Liver (tissue), 9 donors: ENCODE measurements around the gene KRT71. TPM values are rescaled to one million over a fixed set of nuclear protein-coding genes. Genes with fewer than 3 reads are reported as not detected.

Source experiments
- DNase-seq: peaks from one replicate; pipeline ENCODE4 v3.0.0-alpha.2; 2017; ENCODE audit warnings: low spot score
- H3K27ac ChIP-seq, 2 donors: one replicate each; pipeline ENCODE4 v1.7.0; 2013; ENCODE audit warnings: inconsistent platforms in 2 of 2, low read length in 2 of 2, control low read depth in 1 of 2, low read depth in 1 of 2, mild to moderate bottlenecking in 1 of 2
- H3K27me3 ChIP-seq, 4 donors: one replicate each; pipeline versions ENCODE4 v1.6.1 to v1.7.0; 2013; ENCODE audit warnings: low read length in 3 of 4, inconsistent platforms in 1 of 4, mild to moderate bottlenecking in 1 of 4, moderate library complexity in 1 of 4; ENCODE audit not compliant: control insufficient read depth in 4 of 4, insufficient read depth in 4 of 4
- H3K36me3 ChIP-seq, 4 donors: one replicate each; pipeline versions ENCODE4 v1.6.1 to v1.7.0; 2013; ENCODE audit warnings: low read length in 3 of 4, mild to moderate bottlenecking in 3 of 4, low read depth in 1 of 4, moderate library complexity in 1 of 4; ENCODE audit not compliant: control insufficient read depth in 4 of 4, insufficient read depth in 3 of 4
- H3K4me1 ChIP-seq, 4 donors: one replicate each; pipeline versions ENCODE4 v1.6.1 to v1.7.0; 2013; ENCODE audit warnings: low read length in 3 of 4, mild to moderate bottlenecking in 3 of 4, moderate library complexity in 1 of 4; ENCODE audit not compliant: control insufficient read depth in 4 of 4, insufficient read depth in 4 of 4
- H3K4me3 ChIP-seq, 3 donors: one replicate each; pipeline versions ENCODE4 v1.6.1 to v1.7.0; 2013; ENCODE audit warnings: low read length in 3 of 3, control low read depth in 1 of 3, low read depth in 1 of 3, mild to moderate bottlenecking in 1 of 3
- H3K9ac ChIP-seq, 2 donors: one replicate each; pipeline ENCODE4 v1.7.0; 2013; ENCODE audit warnings: low read length in 2 of 2, mild to moderate bottlenecking in 2 of 2, moderate library complexity in 2 of 2, control low read depth in 1 of 2, low read depth in 1 of 2
- H3K9me3 ChIP-seq, 4 donors: one replicate each; pipeline versions ENCODE4 v1.6.1 to v1.7.0; 2013; ENCODE audit warnings: low read length in 3 of 4; ENCODE audit not compliant: control insufficient read depth in 4 of 4
- EGR1 ChIP-seq, 2 donors: IDR thresholded peaks; 2 replicates each; pipeline ENCODE4 v1.6.1; 2016 to 2018; ENCODE audit warnings: antibody characterized with exemption in 2 of 2, low read depth in 2 of 2
- FOXA1 ChIP-seq: IDR thresholded peaks from 2 replicates; pipeline ENCODE4 v1.6.1; 2016; ENCODE audit warnings: antibody characterized with exemption
- FOXA2 ChIP-seq: IDR thresholded peaks from 2 replicates; pipeline ENCODE4 v1.6.1; 2016; ENCODE audit warnings: antibody characterized with exemption
- GABPA ChIP-seq, 2 donors: IDR thresholded peaks in 1 of 2; conservative IDR thresholded peaks in 1 of 2; 2 replicates each; pipeline ENCODE4 v1.6.1; 2016; ENCODE audit warnings: antibody characterized with exemption in 2 of 2, mild to moderate bottlenecking in 1 of 2, moderate library complexity in 1 of 2
- HNF4A ChIP-seq, 2 donors: conservative IDR thresholded peaks; 2 replicates each; pipeline ENCODE4 v1.6.1; 2016; ENCODE audit warnings: antibody characterized with exemption in 2 of 2, mild to moderate bottlenecking in 2 of 2
- JUND ChIP-seq, 2 donors: IDR thresholded peaks; 2 replicates each; pipeline ENCODE4 v1.6.1; 2016; ENCODE audit warnings: antibody characterized with exemption in 2 of 2
- NR2F2 ChIP-seq: IDR thresholded peaks from 2 replicates; pipeline ENCODE4 v1.6.1; 2016; ENCODE audit warnings: antibody characterized with exemption
- RAD21 ChIP-seq, 2 donors: IDR thresholded peaks; 2 replicates each; pipeline ENCODE4 v1.6.1; 2016; ENCODE audit warnings: antibody characterized with exemption in 2 of 2, mild to moderate bottlenecking in 2 of 2
- RXRA ChIP-seq, 2 donors: IDR thresholded peaks; 2 replicates each; pipeline ENCODE4 v1.6.1; 2017 to 2018; ENCODE audit warnings: antibody characterized with exemption in 2 of 2, mild to moderate bottlenecking in 1 of 2
- TAF1 ChIP-seq: conservative IDR thresholded peaks from 2 replicates; pipeline ENCODE4 v1.6.1; 2016; ENCODE audit warnings: antibody characterized with exemption, mild to moderate bottlenecking
- YY1 ChIP-seq: IDR thresholded peaks from 2 replicates; pipeline ENCODE4 v1.6.1; 2016; ENCODE audit warnings: antibody characterized with exemption, mild to moderate bottlenecking
- WGBS: extraction: QIAGEN DNeasy Blood & Tissue Kit; methylation state at CpG from one replicate; pipeline ENCODE4 v1.1.7; 2013; 5-methylcytosine and 5-hydroxymethylcytosine counted together
- polyA plus RNA-seq, 2 donors: library from polyadenylated mRNA; stranded (reverse) in 1 of 2; unstranded in 1 of 2; fragments of 200-250 nt in 1 of 2; fragments of >200 nt in 1 of 2; fragmentation: Nextera tagmentation in 1 of 2; extraction: Ambion mirVana in 1 of 2; gene quantifications; one replicate each; pipeline versions ENCODE4 v1.2.1 to v1.2.3, GENCODE V29; 2013 to 2015
- total RNA-seq, 2 donors: library from RNA; depleted of rRNA; stranded (reverse); fragments of >200 nt; gene quantifications; one replicate each; pipeline ENCODE4 v1.2.3, GENCODE V29; 2014
- TF ChIP-seq, protein P1 (sequence below): IDR thresholded peaks from 2 replicates; pipeline ENCODE4 v1.6.1; 2016; ENCODE audit warnings: antibody characterized with exemption
- TF ChIP-seq, protein P2 (sequence below): IDR thresholded peaks from 2 replicates; pipeline ENCODE4 v1.6.1; 2016; ENCODE audit warnings: antibody characterized with exemption
- TF ChIP-seq, protein P3 (sequence below): fragments of 150-350 bp; IDR thresholded peaks from 2 replicates; pipeline ENCODE4 v1.5.1; 2017; ENCODE audit warnings: improper control_type of control experiment, low read depth, low read length; ENCODE audit not compliant: missing input control
- TF ChIP-seq, protein P4 (sequence below): IDR thresholded peaks from 2 replicates; pipeline ENCODE4 v1.6.1; 2016; ENCODE audit warnings: antibody characterized with exemption
- donor health status: healthy.
- donor health status: healthy.
- donor health status: healthy.
- donor health status: healthy.
- donor health status: healthy.

Gene KRT71
- total RNA-seq (not detected), polyA plus RNA-seq (not detected)

DNA sequence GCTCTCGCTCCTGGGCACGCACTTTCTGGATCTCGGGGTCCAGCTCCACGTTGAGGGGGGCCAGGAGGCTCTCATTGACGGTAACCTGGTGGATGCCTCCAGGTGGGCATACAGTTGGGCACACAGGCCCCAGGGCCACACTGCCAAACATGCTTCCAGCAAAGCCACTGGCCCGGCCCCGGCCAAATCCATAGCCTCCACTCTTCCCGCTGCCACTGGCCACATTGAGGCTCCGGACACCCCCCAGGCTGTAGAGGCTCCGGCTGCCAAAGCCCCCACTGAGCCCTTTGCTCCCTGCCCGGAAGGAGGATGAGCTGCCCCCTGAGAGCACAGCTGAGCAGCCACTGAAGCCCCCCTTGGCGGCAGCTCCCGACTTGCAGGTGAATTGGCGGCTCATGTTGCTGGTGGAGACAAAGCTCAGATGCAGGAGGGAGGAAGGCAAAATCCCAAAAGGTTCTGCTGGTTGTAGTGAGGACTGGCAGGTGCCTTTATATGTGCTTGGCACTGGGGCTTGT is at the start of gene KRT71:
TSS of gene KRT71 (minus strand) at position 465 of the 515 bp plus-strand sequence. CDS start at position 397, 68 bp downstream.
- Histone ChIP-seq H3K36me3 (no peaks in the 10 kb centered on the region), H3K27ac (no peak within 1 kb of the TSS), H3K9me3 (no peaks in the 10 kb centered on the region), H3K9ac (no peak within 1 kb of the TSS), H3K4me1 (peaks cover 0 to 4% (median 0%) of the 10 kb centered on the region in 4 donors), H3K4me3 (no peak within 1 kb of the TSS), H3K27me3 (no peaks in the 10 kb centered on the region)
- DNase-seq = no peak
- WGBS = 93% methylated on average over 14 of the region's 14 CpGs
- TF ChIP-seq, protein P1, sequence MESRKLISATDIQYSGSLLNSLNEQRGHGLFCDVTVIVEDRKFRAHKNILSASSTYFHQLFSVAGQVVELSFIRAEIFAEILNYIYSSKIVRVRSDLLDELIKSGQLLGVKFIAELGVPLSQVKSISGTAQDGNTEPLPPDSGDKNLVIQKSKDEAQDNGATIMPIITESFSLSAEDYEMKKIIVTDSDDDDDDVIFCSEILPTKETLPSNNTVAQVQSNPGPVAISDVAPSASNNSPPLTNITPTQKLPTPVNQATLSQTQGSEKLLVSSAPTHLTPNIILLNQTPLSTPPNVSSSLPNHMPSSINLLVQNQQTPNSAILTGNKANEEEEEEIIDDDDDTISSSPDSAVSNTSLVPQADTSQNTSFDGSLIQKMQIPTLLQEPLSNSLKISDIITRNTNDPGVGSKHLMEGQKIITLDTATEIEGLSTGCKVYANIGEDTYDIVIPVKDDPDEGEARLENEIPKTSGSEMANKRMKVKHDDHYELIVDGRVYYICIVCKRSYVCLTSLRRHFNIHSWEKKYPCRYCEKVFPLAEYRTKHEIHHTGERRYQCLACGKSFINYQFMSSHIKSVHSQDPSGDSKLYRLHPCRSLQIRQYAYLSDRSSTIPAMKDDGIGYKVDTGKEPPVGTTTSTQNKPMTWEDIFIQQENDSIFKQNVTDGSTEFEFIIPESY = no peak
- TF ChIP-seq, protein P2, sequence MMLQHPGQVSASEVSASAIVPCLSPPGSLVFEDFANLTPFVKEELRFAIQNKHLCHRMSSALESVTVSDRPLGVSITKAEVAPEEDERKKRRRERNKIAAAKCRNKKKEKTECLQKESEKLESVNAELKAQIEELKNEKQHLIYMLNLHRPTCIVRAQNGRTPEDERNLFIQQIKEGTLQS = no peak
- TF ChIP-seq YY1 = no peak
- TF ChIP-seq NR2F2 = no peak
- TF ChIP-seq FOXA2 = no peak
- no peak for TF ChIP-seq JUND (IDR thresholded peaks at IDR 0.05)
- TF ChIP-seq, protein P3, sequence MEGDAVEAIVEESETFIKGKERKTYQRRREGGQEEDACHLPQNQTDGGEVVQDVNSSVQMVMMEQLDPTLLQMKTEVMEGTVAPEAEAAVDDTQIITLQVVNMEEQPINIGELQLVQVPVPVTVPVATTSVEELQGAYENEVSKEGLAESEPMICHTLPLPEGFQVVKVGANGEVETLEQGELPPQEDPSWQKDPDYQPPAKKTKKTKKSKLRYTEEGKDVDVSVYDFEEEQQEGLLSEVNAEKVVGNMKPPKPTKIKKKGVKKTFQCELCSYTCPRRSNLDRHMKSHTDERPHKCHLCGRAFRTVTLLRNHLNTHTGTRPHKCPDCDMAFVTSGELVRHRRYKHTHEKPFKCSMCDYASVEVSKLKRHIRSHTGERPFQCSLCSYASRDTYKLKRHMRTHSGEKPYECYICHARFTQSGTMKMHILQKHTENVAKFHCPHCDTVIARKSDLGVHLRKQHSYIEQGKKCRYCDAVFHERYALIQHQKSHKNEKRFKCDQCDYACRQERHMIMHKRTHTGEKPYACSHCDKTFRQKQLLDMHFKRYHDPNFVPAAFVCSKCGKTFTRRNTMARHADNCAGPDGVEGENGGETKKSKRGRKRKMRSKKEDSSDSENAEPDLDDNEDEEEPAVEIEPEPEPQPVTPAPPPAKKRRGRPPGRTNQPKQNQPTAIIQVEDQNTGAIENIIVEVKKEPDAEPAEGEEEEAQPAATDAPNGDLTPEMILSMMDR = no peak
- no peak for TF ChIP-seq RXRA (IDR thresholded peaks at IDR 0.05)
- no peak for TF ChIP-seq TAF1
- TF ChIP-seq RAD21 (IDR thresholded peaks at IDR 0.05) = no peak
- no peak for TF ChIP-seq GABPA (IDR thresholded peaks at IDR 0.05 in 1 of 2, conservative IDR thresholded peaks at IDR 0.05 in 1 of 2)
- TF ChIP-seq HNF4A (conservative IDR thresholded peaks at IDR 0.05) = no peak
- TF ChIP-seq, protein P4, sequence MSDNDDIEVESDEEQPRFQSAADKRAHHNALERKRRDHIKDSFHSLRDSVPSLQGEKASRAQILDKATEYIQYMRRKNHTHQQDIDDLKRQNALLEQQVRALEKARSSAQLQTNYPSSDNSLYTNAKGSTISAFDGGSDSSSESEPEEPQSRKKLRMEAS = no peak
- no peak for TF ChIP-seq EGR1 (IDR thresholded peaks at IDR 0.05; ENCODE audit: low read depth in 2 of 2)

DNA sequence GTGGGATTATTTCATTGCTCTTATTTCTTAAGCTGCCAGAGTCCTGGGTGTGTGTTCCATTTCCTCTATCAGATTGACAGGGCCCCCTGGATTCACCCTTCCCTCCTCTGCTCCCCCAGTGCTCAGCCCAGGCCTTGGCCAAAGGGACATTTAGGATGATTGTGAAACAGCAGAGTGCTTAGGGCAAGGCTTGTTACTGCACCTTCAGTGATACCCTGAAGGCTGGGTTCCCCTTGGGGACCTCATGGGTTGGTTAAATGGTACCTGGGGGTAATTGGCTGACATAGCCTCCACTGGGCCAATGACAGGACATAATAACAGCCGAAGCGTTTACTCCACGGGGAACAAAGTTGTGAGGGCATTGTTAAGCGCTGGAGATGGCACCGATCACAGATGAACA is 49.6 kb upstream of the KRT71 start:
- no peak overlapping the region for H3K27ac ChIP-seq
- no peak for DNase-seq
- H3K36me3 ChIP-seq = no peaks in the 10 kb centered on the region
- no peaks in the 10 kb centered on the region for H3K9me3 ChIP-seq
- TF ChIP-seq TAF1 (no peak), GABPA (IDR thresholded peaks at IDR 0.05 in 1 of 2, conservative IDR thresholded peaks at IDR 0.05 in 1 of 2) (no peak), FOXA2 (no peak)
- H3K9ac ChIP-seq = no peak overlapping the region
- H3K4me3 ChIP-seq = no peak overlapping the region
- no peaks in the 10 kb centered on the region for H3K4me1 ChIP-seq
- 87% methylated on average over 5 of the region's 5 CpGs for WGBS
- H3K27me3 ChIP-seq = peaks cover 0 to 7% (median 3%) of the 10 kb centered on the region in 4 donors

DNA sequence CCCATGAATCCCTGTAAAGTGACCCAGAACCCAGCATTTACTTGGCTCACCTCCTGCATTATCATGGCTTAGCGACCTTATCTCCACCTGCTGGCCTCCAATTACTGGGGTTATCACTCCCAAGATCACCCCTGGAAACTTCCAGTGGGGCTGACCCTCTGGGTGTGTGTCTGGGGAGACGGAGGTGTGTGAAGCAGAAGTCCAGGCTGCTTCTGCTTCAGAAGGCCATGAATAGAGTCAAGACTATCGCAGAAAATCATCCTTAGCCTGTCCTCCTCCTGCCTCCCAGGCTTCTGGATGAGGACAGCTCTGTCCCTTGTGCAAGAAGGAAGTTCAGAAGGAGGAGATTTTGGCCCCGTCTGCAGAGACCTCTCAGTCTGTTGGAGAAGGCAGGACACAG is 48.7 kb upstream of the KRT71 start:
- H3K27me3 ChIP-seq = peaks cover 0 to 7% (median 3%) of the 10 kb centered on the region in 4 donors

More for the DNA sequence above, 48.7 kb upstream of the KRT71 start:
- Histone ChIP-seq H3K36me3 (no peaks in the 10 kb centered on the region), H3K27ac (no peak overlapping the region), H3K9me3 (no peaks in the 10 kb centered on the region), H3K9ac (no peak overlapping the region), H3K4me3 (no peak overlapping the region), H3K4me1 (no peaks in the 10 kb centered on the region)
- 62% methylated on average over 4 of the region's 4 CpGs for WGBS
- DNase-seq = peak; percentile 26
- TF ChIP-seq, protein P2 = no peak
- TF ChIP-seq RAD21 (IDR thresholded peaks at IDR 0.05) = no peak
- no peak for TF ChIP-seq FOXA1
- no peak for TF ChIP-seq EGR1 (IDR thresholded peaks at IDR 0.05; ENCODE audit: low read depth in 2 of 2)
- TF ChIP-seq, protein P1 = no peak
- TF ChIP-seq GABPA (IDR thresholded peaks at IDR 0.05 in 1 of 2, conservative IDR thresholded peaks at IDR 0.05 in 1 of 2) = no peak
- no peak for TF ChIP-seq JUND (IDR thresholded peaks at IDR 0.05)
- no peak for TF ChIP-seq HNF4A (conservative IDR thresholded peaks at IDR 0.05)
- TF ChIP-seq, protein P3 = no peak
- no peak for TF ChIP-seq RXRA (IDR thresholded peaks at IDR 0.05)
